ENCODE measurements around the gene PI4KA. TPM values are rescaled to one million over a fixed set of nuclear protein-coding genes. Genes with fewer than 3 reads are reported as not detected.
A peak's percentile ranks its signal among the peaks of the same experiment; 100 is the strongest.

The PI4KA gene
- total and polyA plus RNA-seq, 2 of the 13 experiments (the other 11 are each of a cell fraction or from before 2014, with no cell fraction given): 27.4 to 56.4 TPM

- TF ChIP-seq FOXP1 (IDR thresholded peaks at IDR 0.05) (peak; percentile 61; the same call in 1 of the 2 replicates), FOXP1 (CRISPR knock-in tag; IDR thresholded peaks at IDR 0.05) (peak; percentile 86), ZNF253 (CRISPR knock-in tag; IDR thresholded peaks at IDR 0.05; ENCODE audit: borderline replicate concordance) (no peak), ZNF567 (CRISPR knock-in tag; IDR thresholded peaks at IDR 0.05; ENCODE audit: borderline replicate concordance) (no peak), ZNF280D (CRISPR knock-in tag; IDR thresholded peaks at IDR 0.05) (no peak), SMAD1 (CRISPR knock-in tag; IDR thresholded peaks at IDR 0.05; ENCODE audit: borderline replicate concordance, low read depth) (no peak), ZNF879 (CRISPR knock-in tag; IDR thresholded peaks at IDR 0.05) (no peak), ATF2 (CRISPR knock-in tag; IDR thresholded peaks at IDR 0.05) (peak; percentile 88; the same call in 1 of the 2 replicates), JUN (CRISPR knock-in tag; IDR thresholded peaks at IDR 0.05) (0 out of 2 replicates have a peak, but pooled peaks have one; percentile 34), ZNF224 (CRISPR knock-in tag; IDR thresholded peaks at IDR 0.05) (no peak), MAF1 (CRISPR knock-in tag; IDR thresholded peaks at IDR 0.05; ENCODE audit: borderline replicate concordance) (peak; percentile 66; the same call in 1 of the 2 replicates), XBP1 (CRISPR knock-in tag; IDR thresholded peaks at IDR 0.05) (no peak), TFDP2 (CRISPR knock-in tag; IDR thresholded peaks at IDR 0.05) (no peak), ZNF557 (CRISPR knock-in tag; IDR thresholded peaks at IDR 0.05) (peak; percentile 88), REPIN1 (CRISPR knock-in tag; IDR thresholded peaks at IDR 0.05; ENCODE audit: borderline replicate concordance, low read depth) (peak; percentile 51; the same call in 1 of the 2 replicates), ZNF616 (CRISPR knock-in tag; IDR thresholded peaks at IDR 0.05; ENCODE audit: low read depth) (peak; percentile 16; the same call in 1 of the 2 replicates), ZEB1 (IDR thresholded peaks at IDR 0.05; ENCODE audit: insufficient replicate concordance, low read depth) (peak; percentile 38)
- TF ChIP-seq, protein P1, sequence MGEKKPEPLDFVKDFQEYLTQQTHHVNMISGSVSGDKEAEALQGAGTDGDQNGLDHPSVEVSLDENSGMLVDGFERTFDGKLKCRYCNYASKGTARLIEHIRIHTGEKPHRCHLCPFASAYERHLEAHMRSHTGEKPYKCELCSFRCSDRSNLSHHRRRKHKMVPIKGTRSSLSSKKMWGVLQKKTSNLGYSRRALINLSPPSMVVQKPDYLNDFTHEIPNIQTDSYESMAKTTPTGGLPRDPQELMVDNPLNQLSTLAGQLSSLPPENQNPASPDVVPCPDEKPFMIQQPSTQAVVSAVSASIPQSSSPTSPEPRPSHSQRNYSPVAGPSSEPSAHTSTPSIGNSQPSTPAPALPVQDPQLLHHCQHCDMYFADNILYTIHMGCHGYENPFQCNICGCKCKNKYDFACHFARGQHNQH (CRISPR knock-in tag; IDR thresholded peaks at IDR 0.05): peak; percentile 95
- TF ChIP-seq, protein P2, sequence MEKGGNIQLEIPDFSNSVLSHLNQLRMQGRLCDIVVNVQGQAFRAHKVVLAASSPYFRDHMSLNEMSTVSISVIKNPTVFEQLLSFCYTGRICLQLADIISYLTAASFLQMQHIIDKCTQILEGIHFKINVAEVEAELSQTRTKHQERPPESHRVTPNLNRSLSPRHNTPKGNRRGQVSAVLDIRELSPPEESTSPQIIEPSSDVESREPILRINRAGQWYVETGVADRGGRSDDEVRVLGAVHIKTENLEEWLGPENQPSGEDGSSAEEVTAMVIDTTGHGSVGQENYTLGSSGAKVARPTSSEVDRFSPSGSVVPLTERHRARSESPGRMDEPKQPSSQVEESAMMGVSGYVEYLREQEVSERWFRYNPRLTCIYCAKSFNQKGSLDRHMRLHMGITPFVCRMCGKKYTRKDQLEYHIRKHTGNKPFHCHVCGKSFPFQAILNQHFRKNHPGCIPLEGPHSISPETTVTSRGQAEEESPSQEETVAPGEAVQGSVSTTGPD (CRISPR knock-in tag; IDR thresholded peaks at IDR 0.05): peak; percentile 95
- TF ChIP-seq, protein P3, sequence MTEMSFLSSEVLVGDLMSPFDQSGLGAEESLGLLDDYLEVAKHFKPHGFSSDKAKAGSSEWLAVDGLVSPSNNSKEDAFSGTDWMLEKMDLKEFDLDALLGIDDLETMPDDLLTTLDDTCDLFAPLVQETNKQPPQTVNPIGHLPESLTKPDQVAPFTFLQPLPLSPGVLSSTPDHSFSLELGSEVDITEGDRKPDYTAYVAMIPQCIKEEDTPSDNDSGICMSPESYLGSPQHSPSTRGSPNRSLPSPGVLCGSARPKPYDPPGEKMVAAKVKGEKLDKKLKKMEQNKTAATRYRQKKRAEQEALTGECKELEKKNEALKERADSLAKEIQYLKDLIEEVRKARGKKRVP (CRISPR knock-in tag; IDR thresholded peaks at IDR 0.05): peak in 1 of 2 experiments; percentile 54; a peak in 1 of 4 replicates
Observed at GRCh38 chr22:20773793-20774212, 84.8 kb downstream of the PI4KA start, which contains the start of gene SERPIND1 (continued).

Data from HepG2 (cell line).